ENCODE results near the gene OPCML.

- TF ChIP-seq RARB (CRISPR knock-in tag; IDR thresholded peaks at IDR 0.05) = no peak
- TF ChIP-seq ZFP30 (CRISPR knock-in tag; IDR thresholded peaks at IDR 0.05) = no peak
- no peak for TF ChIP-seq PATZ1 (CRISPR knock-in tag; IDR thresholded peaks at IDR 0.05; ENCODE audit: borderline replicate concordance)
- no peak for TF ChIP-seq OSR1 (CRISPR knock-in tag; IDR thresholded peaks at IDR 0.05)
- TF ChIP-seq GLIS3 (CRISPR knock-in tag; IDR thresholded peaks at IDR 0.05) = no peak
- no peak for TF ChIP-seq CSRNP3 (CRISPR knock-in tag; IDR thresholded peaks at IDR 0.05)
- no peak for TF ChIP-seq BACH2 (CRISPR knock-in tag; IDR thresholded peaks at IDR 0.05; ENCODE audit: borderline replicate concordance)
- TF ChIP-seq ZNF8 (CRISPR knock-in tag; IDR thresholded peaks at IDR 0.05) = no peak
- no peak for TF ChIP-seq TCF4 (CRISPR knock-in tag; IDR thresholded peaks at IDR 0.05; ENCODE audit: borderline replicate concordance)
These were observed 922.1 kb downstream of the OPCML start for GRCh38 chr11:132610216-132610615.

Measured in SK-N-SH treated with all-trans-retinoic acid at 6 μM for 48 hours (cell line).